Measurements from ENCODE around the gene POLR1E.

GRCh38 chr9:37539634-37540033 lies 53.9 kb downstream of the POLR1E start:
- TF ChIP-seq, protein P1, sequence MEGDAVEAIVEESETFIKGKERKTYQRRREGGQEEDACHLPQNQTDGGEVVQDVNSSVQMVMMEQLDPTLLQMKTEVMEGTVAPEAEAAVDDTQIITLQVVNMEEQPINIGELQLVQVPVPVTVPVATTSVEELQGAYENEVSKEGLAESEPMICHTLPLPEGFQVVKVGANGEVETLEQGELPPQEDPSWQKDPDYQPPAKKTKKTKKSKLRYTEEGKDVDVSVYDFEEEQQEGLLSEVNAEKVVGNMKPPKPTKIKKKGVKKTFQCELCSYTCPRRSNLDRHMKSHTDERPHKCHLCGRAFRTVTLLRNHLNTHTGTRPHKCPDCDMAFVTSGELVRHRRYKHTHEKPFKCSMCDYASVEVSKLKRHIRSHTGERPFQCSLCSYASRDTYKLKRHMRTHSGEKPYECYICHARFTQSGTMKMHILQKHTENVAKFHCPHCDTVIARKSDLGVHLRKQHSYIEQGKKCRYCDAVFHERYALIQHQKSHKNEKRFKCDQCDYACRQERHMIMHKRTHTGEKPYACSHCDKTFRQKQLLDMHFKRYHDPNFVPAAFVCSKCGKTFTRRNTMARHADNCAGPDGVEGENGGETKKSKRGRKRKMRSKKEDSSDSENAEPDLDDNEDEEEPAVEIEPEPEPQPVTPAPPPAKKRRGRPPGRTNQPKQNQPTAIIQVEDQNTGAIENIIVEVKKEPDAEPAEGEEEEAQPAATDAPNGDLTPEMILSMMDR (optimal IDR thresholded peaks at IDR 0.05 in 1 of 3, IDR thresholded peaks at IDR 0.05 in 1 of 3, conservative IDR thresholded peaks at IDR 0.05 in 1 of 3; ENCODE audit: extremely low read depth in 1 of 3, insufficient read depth in 2 of 3, low read length in 3 of 3): no peak
- TF ChIP-seq EZH2 (IDR thresholded peaks at IDR 0.05; ENCODE audit: low read length): no peak

Data from keratinocyte (primary cell).